Measurements from ENCODE around the gene ZNF683.
"Not testable (repeated sequence)": the region's sequence is repeated elsewhere in the genome, so short reads cannot be mapped to it uniquely, and the experiment has no call there.

ZNF683 gene

DNA sequence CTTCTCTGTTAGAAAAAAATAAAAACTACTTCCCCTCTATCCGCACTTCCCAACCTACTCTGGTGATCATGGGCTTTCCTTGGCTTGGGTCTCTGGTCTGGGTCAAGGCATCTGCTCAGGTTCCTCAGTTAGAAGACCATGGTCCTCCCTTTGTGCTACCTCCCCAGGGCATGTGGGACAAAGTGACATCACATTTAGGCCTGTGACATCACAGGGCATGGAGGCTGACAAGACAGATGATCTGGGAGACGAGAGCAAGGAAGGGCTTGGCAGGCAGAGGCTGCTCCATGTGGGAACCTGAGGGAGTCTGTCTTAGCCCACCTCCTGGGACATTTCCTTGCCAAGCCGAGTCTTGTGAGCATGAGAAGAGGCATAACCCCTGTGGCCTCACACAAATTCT is at the start of gene ZNF683:
Gene ZNF683, minus strand, starts transcription at position 140 of the 400 bp plus-strand sequence. CDS start 4,179 bp downstream, outside the sequence.
- not testable (repeated sequence) for DNase-seq

GRCh38 chr1:26419494-26419893 is 46.9 kb upstream of the ZNF683 start:
- no peak for DNase-seq

- no peak for DNase-seq
Measured at GRCh38 chr1:26418865-26419349, 46.4 kb upstream of the ZNF683 start.

- DNase-seq = peak; percentile 70
Measured at GRCh38 chr1:26417111-26417759, 44.7 kb upstream of the ZNF683 start.

DNA sequence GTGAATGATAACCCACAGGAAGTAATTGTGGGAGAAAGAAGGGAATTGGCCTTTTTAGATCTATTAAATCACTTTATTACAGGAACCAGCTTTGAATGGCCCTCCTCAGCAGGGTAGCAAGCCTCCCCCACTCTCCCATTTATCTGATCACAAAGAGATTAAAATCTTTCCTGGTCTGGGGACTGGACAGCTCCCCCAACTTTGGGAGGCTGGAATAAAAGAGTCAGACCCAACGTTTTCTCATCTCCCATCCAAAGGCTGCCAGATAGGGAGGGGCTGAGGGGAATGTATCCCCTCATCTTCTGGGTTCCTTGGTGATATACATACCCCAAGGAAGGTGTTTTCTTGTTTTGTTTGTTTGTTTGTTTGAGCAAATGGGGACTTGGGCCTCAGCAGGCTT is 40.5 kb upstream of the ZNF683 start:
- DNase-seq = no peak

GRCh38 chr1:26412180-26412840 is 39.8 kb upstream of the ZNF683 start:
- no peak for DNase-seq

GRCh38 chr1:26411624-26412074 is 39.1 kb upstream of the ZNF683 start:
- DNase-seq = no peak

- DNase-seq = no peak
Measured at GRCh38 chr1:26410706-26411623, 38.4 kb upstream of the ZNF683 start, which contains the start of gene LIN28A. LIN28A (plus strand) TSS chr1:26410817; CDS start chr1:26410892, 75 bp downstream.

DNA sequence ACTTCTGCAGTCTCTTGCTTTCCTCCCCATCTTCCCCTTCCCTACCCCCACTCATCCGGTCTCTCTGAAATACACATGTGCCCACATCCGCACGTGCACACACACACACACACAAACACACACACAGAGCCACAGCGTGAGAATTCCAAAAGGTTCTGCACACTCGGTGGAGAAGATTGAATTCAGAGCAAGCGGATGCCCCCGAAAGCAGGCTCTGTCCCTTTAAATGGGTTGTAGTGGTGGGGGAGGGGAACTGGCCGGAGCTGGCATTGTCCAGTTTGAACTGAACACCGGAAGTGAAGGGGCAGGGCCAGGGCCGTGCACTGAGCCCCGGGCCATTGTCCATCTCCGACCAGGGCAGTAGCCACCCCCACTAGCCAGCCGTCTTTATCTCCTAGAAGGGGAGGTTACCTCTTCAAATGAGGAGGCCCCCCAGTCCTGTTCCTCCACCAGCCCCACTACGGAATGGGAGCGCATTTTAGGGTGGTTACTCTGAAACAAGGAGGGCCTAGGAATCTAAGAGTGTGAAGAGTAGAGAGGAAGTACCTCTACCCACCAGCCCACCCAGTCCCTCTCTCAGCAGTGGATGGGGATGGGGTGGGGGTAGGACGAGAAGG is 36.7 kb upstream of the ZNF683 start:
- no peak for DNase-seq

GRCh38 chr1:26408604-26409003 is 36.1 kb upstream of the ZNF683 start:
- DNase-seq = no peak

DNA sequence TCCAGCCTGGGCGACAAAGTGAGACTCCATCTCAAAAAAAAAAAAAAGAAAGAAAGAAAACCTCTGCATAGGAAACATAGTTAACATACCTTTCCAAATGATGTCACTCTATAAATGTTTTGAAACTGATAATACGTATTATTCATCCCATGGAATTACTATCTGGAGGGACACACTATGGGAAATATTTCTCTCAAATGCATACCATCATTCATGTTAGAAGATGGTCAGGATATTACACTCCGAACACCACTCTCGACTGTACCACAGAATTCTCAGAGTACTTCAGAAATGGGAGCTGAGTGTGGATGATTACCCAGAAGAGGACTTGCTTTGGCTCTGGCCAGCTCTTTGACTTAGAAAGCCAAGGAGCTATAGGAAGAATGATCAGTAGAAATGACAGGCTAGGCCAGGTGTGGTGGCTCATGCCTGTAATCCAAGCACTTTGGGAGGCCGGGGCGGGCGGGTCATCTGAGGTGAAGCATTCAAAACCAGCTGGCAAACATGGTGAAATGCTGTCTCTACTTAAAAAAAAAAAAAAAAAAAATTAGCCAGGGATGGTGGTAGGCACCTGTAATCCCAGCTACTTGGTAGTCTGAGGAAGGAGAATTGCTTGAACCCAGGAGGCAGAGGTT is 32.8 kb upstream of the ZNF683 start:
- DNase-seq = no peak

- no peak for DNase-seq
Measured at GRCh38 chr1:26404641-26405040, 32.1 kb upstream of the ZNF683 start.

GRCh38 chr1:26403656-26404055 is 31.1 kb upstream of the ZNF683 start:
- DNase-seq = no peak

DNA sequence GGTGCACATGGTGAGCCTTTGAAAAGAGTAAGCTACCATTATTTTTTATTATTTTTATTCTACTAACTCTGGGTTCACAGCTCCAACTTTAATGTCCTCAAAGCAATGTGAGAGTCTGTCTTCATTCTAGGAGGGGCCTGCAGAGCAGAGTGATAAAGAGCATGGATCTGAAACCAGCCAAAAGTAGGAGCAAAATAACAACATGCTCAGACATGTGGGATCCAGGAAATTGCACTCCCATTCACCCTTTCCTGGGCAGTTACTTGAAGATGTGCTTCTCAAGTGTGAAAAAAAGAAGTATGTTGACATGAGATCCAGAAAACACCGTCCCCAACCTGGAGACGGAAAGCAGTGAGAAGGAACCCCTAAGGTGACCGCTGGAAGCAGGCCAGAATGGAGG is 29.3 kb upstream of the ZNF683 start:
- DNase-seq = no peak

DNA sequence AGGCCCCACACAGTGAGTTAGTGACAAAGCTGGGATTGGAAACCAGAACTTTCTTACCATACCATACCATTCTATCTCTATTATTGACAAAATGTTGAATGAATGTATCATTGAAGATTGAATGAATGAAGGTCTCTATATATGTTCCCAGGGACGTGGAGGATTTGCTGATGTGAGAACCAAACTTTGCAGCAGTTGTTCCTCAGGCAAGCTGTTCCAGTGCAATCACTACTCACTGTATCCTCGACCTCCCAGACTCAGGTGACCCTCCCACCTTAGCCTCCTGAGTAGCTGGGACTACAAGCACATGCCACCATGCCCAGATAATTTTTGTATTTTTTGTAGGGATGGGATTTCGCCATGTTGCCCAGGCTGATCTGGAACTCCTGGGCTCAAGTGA is 26.5 kb upstream of the ZNF683 start:
- DNase-seq = no peak

DNA sequence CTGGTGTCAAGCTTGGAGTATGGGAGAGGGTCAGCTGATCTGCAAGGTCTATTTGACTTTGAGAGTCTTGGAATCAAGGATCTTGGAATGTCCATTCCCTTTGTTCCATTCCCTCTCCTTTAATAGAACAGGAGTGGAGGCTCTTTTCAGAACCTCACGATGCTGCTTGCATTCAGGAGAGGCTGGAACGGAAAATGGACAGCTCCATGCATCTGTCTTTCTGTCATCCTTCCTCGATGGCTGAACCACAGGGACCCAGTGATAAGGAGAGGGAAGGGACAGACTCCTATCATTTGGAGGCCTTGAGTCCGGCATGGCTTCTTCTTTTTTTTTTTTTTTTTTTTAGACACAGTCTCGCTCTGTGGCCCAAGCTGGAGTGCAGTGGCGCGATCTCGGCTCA is 23.2 kb upstream of the ZNF683 start:
- no peak for DNase-seq

DNA sequence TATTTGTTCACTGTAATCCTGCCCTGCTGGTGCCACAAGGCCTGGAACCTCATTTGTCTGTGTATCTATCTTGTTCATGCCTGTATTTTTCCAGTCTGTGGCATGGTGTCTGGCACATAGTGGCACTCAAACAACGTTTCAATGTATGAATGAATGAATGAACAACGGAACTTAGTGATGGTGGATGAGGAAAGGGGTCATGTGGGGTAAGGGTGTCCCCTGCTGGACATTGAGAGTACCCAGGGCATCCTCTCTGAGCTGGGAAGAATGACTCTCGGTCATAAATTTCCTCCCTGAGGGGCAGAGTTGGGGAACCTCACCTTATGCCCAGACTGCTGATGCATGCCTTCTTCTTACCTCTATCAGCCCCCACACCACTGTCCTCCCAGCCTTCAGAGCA is 18.9 kb upstream of the ZNF683 start:
- no peak for DNase-seq

DNA sequence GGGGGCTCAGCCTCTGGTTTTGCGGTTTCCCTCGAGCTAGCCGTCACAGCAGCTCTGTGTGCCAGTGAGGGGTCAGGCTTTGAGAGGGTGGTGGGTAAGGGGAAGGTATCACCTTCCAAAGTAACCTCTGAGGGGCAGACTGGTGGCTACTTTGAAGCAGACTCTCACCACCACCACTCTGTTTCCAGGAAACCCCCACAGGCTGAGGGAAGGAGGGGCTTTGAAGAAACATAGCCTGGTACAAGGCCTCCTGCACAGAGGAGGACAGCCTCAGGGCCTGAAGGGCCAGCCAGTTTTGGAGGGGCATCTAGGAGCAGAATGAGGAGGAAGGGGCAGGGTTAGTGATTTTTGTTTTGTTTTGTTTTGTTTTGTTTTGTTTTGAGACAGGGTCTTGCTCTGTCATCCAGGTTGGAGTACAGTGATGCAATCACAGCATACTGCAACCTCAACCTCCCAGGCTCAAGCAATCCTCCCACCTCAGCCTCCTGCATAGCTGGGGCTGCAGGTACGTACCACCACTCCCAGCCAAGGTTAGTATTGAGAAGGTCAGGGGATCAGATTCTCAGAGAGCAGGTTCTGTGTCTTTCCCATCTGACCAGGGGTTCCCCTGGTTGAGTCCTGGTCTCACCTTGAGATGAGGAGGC is 17.2 kb upstream of the ZNF683 start:
- no peak for DNase-seq

DNA sequence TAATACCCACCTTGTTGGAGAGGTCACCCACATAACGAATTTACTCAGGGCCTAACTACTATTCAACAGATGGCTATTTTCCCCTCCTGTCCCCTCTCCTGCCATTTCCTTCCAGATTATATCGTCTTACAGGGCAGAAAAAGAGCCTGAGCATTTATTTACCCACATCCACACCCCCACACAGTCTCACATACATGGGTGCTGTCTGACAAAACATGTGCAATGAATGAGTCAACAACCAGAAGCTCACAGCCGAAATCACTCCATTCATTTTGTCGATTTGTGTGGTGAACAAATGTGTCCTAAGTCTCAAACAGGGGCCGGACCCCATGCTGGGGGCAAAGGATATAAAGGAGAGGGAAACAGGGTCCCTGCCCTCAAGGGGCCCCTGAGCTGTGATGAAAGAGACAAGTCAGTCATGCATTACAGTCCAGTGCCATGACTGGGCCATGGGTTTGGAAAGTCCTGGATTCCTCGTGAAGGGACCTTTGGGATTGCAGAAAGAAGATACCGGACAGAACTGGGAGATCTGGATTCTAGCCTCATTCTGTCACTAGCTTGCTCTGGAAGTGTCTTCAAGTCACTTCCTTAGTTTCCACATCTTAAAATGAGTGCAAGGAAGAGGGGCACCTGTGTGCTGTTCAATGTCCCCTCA is 16.4 kb upstream of the ZNF683 start:
- DNase-seq = no peak

GRCh38 chr1:26387447-26387846 is 14.9 kb upstream of the ZNF683 start:
- no peak for DNase-seq

DNA sequence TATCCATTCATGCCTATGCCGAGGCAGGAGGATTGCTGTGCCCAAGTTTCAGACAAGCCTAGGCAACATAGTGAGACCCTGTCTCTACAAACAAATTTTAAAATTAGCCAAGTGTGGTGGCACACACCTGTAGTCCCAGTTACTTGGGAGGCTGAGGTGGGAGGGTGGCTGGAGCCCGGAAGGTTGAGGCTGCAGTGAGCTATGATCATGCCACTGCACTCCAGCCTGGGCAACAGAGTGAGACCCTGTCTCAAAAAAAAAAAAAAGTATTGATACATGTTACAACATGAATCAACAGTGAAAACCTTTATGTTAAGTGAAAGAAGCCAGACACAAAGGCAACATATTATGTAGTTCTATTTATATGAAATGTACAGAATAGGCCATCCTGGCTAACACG is 12.5 kb upstream of the ZNF683 start:
- DNase-seq = not testable (repeated sequence)
